ENCODE data around the gene KLC1. TPM values are rescaled to one million over a fixed set of nuclear protein-coding genes. Genes with fewer than 3 reads are reported as not detected.

KLC1 gene
- total and polyA plus RNA-seq, 5 donors from 2014 or later: 51.9 to 217 (median 65.4) TPM

DNA sequence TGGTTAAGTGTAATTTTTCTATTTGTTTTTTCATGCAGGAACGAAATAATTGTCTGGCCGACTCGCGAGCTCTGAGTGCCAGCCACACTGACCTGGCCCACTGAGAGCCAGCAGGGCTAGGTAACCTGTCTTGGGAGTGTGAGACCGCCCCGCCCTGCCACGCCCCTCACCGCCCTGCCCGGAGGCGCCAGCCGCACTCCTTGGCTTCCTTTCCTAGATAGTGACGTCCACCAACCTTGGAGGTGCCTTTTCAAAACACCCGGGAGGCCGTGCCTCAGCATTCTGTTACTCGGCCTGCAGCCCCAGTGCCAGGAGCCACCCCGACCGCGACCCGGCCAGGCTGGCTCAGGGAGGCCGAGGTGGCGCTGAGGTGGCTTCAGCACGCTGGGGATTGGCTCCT lies 64.5 kb downstream of the KLC1 start:
- H3K4me3 ChIP-seq (ENCODE audit: low read depth, low read length): no peak overlapping the region
- H3K27me3 Mint-ChIP-seq: no peaks in the 10 kb centered on the region
- no peak overlapping the region for H3K4me3 Mint-ChIP-seq
- H3K4me1 ChIP-seq (ENCODE audit: control insufficient read depth, insufficient read depth, low read length, poor library complexity, severe bottlenecking): no peaks in the 10 kb centered on the region
- no peaks in the 10 kb centered on the region for H3K9me3 Mint-ChIP-seq
- DNase-seq (no peak), ATAC-seq (ENCODE audit: low read depth in 2 of 2) (no peak)
- H3K36me3 Mint-ChIP-seq: peaks cover 23% of the 10 kb centered on the region
- peaks cover 4 to 21% (median 11%) of the 10 kb centered on the region in 4 donors for H3K4me1 Mint-ChIP-seq
- peaks cover 59% of the 10 kb centered on the region for H3K36me3 ChIP-seq (ENCODE audit: control insufficient read depth, insufficient read depth, low read length)
- H3K27ac ChIP-seq (ENCODE audit: insufficient read depth, low read length, poor library complexity, severe bottlenecking): no peak overlapping the region
- no peak overlapping the region for H3K27ac Mint-ChIP-seq
- H3K27me3 ChIP-seq (ENCODE audit: control insufficient read depth, insufficient read depth, low read length): no peaks in the 10 kb centered on the region
- H3K9me3 ChIP-seq (ENCODE audit: control insufficient read depth in 2 of 2, low read length in 2 of 2): no peaks in the 10 kb centered on the region

DNA sequence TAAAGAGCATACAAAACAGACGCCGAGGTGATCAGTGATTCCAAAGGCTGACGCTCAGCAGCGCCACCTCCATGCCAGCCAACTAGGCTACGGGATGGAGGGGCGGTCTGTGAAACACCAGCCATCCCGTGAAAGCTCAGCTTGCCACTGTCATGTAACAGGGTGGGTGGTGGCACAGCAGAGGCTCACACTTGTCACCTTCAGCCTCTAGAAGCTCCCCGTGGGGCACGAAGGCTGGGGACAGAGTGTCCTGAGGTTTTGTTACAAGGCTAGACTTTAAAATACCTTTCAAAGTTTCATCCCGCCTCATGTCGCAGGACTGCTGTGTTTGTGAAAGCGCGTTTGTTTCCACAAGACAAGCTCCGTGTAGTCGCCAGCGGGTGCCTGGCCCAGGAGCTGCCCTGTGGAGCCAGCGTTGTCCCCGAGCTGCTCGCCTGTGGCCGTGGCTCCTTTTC lies 65.6 kb downstream of the KLC1 start:
- H3K4me1 Mint-ChIP-seq: peaks cover 4 to 21% (median 8%) of the 10 kb centered on the region in 4 donors
- Histone ChIP-seq H3K27ac (ENCODE audit: insufficient read depth, low read length, poor library complexity, severe bottlenecking) (no peak overlapping the region), H3K4me3 (ENCODE audit: low read depth, low read length) (no peak overlapping the region), H3K4me1 (ENCODE audit: control insufficient read depth, insufficient read depth, low read length, poor library complexity, severe bottlenecking) (no peaks in the 10 kb centered on the region), H3K36me3 (ENCODE audit: control insufficient read depth, insufficient read depth, low read length) (peaks cover 48% of the 10 kb centered on the region), H3K27me3 (ENCODE audit: control insufficient read depth, insufficient read depth, low read length) (no peaks in the 10 kb centered on the region), H3K9me3 (ENCODE audit: control insufficient read depth in 2 of 2, low read length in 2 of 2) (no peaks in the 10 kb centered on the region)
- no peak overlapping the region for H3K27ac Mint-ChIP-seq
- no peak overlapping the region for H3K4me3 Mint-ChIP-seq
- H3K36me3 Mint-ChIP-seq: peaks cover 18% of the 10 kb centered on the region
- ATAC-seq (ENCODE audit: low read depth in 2 of 2) (no peak), DNase-seq (no peak)
- no peaks in the 10 kb centered on the region for H3K27me3 Mint-ChIP-seq
- no peaks in the 10 kb centered on the region for H3K9me3 Mint-ChIP-seq

DNA sequence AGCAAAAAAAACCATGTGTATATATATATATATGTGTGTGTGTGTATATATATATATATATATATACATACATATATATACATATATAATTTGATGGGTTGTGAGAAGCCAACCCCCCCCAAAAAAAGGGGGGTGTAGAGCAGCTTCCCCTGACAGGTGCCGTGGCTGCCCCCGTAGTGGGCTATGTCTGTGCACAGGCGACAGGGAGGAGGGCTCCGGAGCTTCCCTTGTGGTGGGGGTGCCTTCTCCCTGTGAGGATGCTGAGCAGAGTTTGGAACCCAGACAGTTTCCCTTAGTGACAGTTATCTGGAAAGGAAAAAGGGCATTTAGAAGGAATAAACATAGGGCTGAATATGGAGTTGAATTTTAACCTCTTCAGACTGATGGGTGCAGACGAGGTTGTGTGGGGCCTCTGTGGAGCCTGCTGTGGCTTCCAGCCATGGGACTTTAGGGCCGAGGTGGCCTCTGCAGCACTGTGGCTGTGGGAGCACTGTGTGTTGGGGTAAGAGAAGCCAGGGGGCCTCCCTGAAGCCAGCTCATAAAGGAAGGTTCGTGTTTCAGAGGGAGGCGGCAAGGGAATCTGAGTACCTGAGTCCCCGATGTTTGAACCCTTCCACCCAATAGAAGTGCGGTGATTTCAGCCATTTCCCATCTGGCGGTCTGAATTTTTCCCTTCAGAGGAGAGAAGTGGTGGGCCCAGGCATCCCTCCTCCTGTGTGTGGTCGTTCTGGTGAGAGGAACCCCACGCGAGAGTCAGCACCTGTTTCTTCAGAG lies 66.5 kb downstream of the KLC1 start:
- H3K36me3 ChIP-seq (ENCODE audit: control insufficient read depth, insufficient read depth, low read length): peaks cover 45% of the 10 kb centered on the region
- Mint-ChIP-seq H3K27ac (peak overlapping the region in 2 of 3 donors; percentile 46 to 56), H3K4me3 (no peak overlapping the region), H3K9me3 (no peaks in the 10 kb centered on the region), H3K27me3 (no peaks in the 10 kb centered on the region), H3K4me1 (peaks cover 4 to 21% (median 7%) of the 10 kb centered on the region in 4 donors), H3K36me3 (peaks cover 12% of the 10 kb centered on the region)
- DNase-seq: no peak
- H3K9me3 ChIP-seq (ENCODE audit: control insufficient read depth in 2 of 2, low read length in 2 of 2): no peaks in the 10 kb centered on the region
- H3K4me1 ChIP-seq (ENCODE audit: control insufficient read depth, insufficient read depth, low read length, poor library complexity, severe bottlenecking): no peaks in the 10 kb centered on the region
- H3K4me3 ChIP-seq (ENCODE audit: low read depth, low read length): no peak overlapping the region
- H3K27ac ChIP-seq (ENCODE audit: insufficient read depth, low read length, poor library complexity, severe bottlenecking): no peak overlapping the region
- no peak for ATAC-seq (ENCODE audit: low read depth in 2 of 2)
- H3K27me3 ChIP-seq (ENCODE audit: control insufficient read depth, insufficient read depth, low read length): no peaks in the 10 kb centered on the region

DNA sequence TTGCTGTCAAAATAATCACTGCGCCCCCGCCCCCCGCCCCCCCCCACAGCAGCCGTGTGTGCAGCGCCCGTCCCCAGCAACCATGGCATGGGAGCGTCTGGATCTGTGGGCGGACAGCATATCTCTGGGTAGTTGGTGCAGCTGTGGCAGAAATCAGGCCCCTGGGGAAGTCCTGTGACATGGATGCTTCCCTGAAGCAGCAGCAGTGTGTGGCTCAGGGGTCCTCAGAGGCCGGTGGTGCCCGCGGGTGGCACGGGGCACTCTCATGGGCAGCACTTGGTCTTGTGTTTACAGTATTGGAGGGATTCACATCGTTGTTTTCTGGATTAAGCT lies 67.0 kb downstream of the KLC1 start:
- H3K4me1 ChIP-seq (ENCODE audit: control insufficient read depth, insufficient read depth, low read length, poor library complexity, severe bottlenecking): no peaks in the 10 kb centered on the region
- no peaks in the 10 kb centered on the region for H3K9me3 ChIP-seq (ENCODE audit: control insufficient read depth in 2 of 2, low read length in 2 of 2)
- no peaks in the 10 kb centered on the region for H3K27me3 ChIP-seq (ENCODE audit: control insufficient read depth, insufficient read depth, low read length)
- H3K4me1 Mint-ChIP-seq: peaks cover 4 to 21% (median 7%) of the 10 kb centered on the region in 4 donors
- H3K4me3 ChIP-seq (ENCODE audit: low read depth, low read length): no peak overlapping the region
- H3K36me3 ChIP-seq (ENCODE audit: control insufficient read depth, insufficient read depth, low read length): peaks cover 40% of the 10 kb centered on the region
- no peak for DNase-seq
- no peak overlapping the region for H3K27ac ChIP-seq (ENCODE audit: insufficient read depth, low read length, poor library complexity, severe bottlenecking)
- no peak for ATAC-seq (ENCODE audit: low read depth in 2 of 2)
- no peaks in the 10 kb centered on the region for H3K27me3 Mint-ChIP-seq
- peak overlapping the region in 1 of 4 donors; percentile 34 for H3K4me3 Mint-ChIP-seq
- H3K9me3 Mint-ChIP-seq: no peaks in the 10 kb centered on the region
- H3K27ac Mint-ChIP-seq: peak overlapping the region in 1 of 3 donors; percentile 69
- peaks cover 11% of the 10 kb centered on the region for H3K36me3 Mint-ChIP-seq

DNA sequence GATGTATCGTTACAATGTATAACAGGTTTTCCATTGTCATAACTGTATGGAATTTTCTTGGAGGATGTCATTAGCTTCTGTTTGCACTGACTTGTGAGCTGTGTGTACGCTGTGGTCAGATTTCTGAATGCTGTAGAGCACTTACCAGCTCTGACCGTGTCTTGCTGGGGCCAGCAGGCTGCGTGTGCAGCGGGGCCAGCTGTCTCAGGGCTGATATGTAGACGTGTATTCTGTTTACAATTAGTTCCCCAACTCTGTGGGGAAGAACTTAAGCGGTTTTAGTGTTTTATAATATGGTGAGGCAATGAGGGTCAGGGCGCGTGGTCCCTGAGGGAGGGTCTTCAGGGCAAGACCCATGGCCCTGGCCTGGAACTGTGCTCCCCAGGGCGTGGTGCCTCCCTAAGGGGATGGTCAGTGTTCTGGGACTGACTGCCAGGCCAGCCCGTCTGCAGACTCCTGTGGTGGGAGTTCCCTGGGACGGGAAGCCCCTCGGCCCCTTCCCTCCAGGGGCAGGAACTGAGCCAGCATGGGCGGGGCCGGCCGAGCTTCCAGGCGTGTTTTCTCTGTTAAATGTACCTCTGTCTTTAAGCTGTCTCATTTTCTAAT lies 67.6 kb downstream of the KLC1 start:
- Mint-ChIP-seq H3K36me3 (peaks cover 11% of the 10 kb centered on the region), H3K9me3 (no peaks in the 10 kb centered on the region), H3K4me3 (peak overlapping the region in 1 of 4 donors; percentile 34), H3K27me3 (no peaks in the 10 kb centered on the region), H3K4me1 (peaks cover 4 to 21% (median 7%) of the 10 kb centered on the region in 4 donors), H3K27ac (peak overlapping the region in 1 of 3 donors; percentile 69)
- Histone ChIP-seq H3K4me1 (ENCODE audit: control insufficient read depth, insufficient read depth, low read length, poor library complexity, severe bottlenecking) (no peaks in the 10 kb centered on the region), H3K27me3 (ENCODE audit: control insufficient read depth, insufficient read depth, low read length) (no peaks in the 10 kb centered on the region), H3K36me3 (ENCODE audit: control insufficient read depth, insufficient read depth, low read length) (peaks cover 39% of the 10 kb centered on the region), H3K27ac (ENCODE audit: insufficient read depth, low read length, poor library complexity, severe bottlenecking) (no peak overlapping the region), H3K9me3 (ENCODE audit: control insufficient read depth in 2 of 2, low read length in 2 of 2) (no peaks in the 10 kb centered on the region), H3K4me3 (ENCODE audit: low read depth, low read length) (no peak overlapping the region)
- DNase-seq: no peak
- no peak for ATAC-seq (ENCODE audit: low read depth in 2 of 2)

DNA sequence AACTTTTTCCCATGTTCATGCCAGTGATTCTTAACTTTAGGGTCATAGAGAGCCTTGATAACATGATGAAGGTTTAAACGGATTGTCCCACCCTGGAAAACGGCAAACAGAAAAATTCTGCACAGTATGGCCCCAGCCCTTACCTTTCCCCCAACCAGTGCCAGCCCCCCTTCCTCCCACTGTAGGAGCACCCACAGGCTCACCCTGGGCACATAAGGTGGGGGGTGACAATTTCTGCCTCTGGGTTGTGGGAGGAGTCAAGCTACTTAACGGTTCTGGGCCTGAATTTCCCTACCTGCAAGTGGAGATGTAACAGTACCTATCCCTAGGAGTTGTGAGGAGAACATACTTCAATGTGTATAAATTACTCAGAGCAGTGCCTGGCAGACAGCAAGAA lies 68.2 kb downstream of the KLC1 start:
- H3K27me3 Mint-ChIP-seq: no peaks in the 10 kb centered on the region
- no peaks in the 10 kb centered on the region for H3K4me1 ChIP-seq (ENCODE audit: control insufficient read depth, insufficient read depth, low read length, poor library complexity, severe bottlenecking)
- H3K9me3 ChIP-seq (ENCODE audit: control insufficient read depth in 2 of 2, low read length in 2 of 2): no peaks in the 10 kb centered on the region
- DNase-seq (no peak), ATAC-seq (ENCODE audit: low read depth in 2 of 2) (no peak)
- no peaks in the 10 kb centered on the region for H3K9me3 Mint-ChIP-seq
- peaks cover 35% of the 10 kb centered on the region for H3K36me3 ChIP-seq (ENCODE audit: control insufficient read depth, insufficient read depth, low read length)
- peaks cover 4 to 21% (median 7%) of the 10 kb centered on the region in 4 donors for H3K4me1 Mint-ChIP-seq
- peaks cover 11% of the 10 kb centered on the region for H3K36me3 Mint-ChIP-seq
- no peak overlapping the region for H3K4me3 ChIP-seq (ENCODE audit: low read depth, low read length)
- H3K27ac Mint-ChIP-seq: peak overlapping the region in 1 of 3 donors; percentile 25
- no peak overlapping the region for H3K27ac ChIP-seq (ENCODE audit: insufficient read depth, low read length, poor library complexity, severe bottlenecking)
- no peaks in the 10 kb centered on the region for H3K27me3 ChIP-seq (ENCODE audit: control insufficient read depth, insufficient read depth, low read length)
- H3K4me3 Mint-ChIP-seq: peak overlapping the region in 1 of 4 donors; percentile 4

DNA sequence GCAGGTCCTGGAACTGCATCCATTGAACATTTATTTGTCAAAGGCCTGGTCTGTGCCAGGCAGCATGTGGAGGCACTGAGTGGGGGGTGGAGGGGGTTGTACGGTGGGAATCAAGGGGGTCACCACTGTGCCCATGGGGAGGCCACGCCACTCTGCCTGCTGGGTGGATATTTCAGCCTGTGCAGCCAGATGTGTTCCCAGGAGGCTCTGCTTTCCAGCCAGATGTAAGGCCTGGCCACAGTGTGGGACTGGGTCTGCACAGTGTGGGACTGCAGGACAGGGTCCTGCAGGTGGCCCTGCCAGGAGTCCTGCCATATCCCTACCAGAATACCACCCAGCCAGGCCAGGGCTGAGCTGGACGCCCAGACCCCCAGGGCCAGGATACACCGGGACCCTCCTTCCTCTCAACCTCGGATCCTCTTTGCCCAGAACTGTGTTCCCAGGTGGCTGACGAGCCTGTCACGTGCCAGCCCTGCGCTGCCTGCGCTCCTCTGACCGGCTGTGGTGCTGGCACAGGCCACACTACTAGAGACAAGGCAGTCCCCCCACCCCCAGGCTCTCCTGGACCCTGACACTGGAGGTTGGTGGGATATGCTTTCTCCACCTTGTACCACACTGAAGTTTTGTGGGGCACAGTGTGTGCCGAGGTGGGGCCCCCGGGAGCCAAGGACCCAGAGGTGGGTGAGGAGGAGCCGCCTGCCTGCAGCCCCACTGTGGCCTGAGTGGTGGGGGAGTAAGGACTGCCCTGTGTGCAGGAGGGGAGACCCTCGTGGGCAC lies 68.8 kb downstream of the KLC1 start:
- H3K36me3 Mint-ChIP-seq: peaks cover 14% of the 10 kb centered on the region
- peak overlapping the region in 2 of 3 donors; percentile 18 to 25 for H3K27ac Mint-ChIP-seq
- H3K9me3 Mint-ChIP-seq: no peaks in the 10 kb centered on the region
- no peaks in the 10 kb centered on the region for H3K27me3 ChIP-seq (ENCODE audit: control insufficient read depth, insufficient read depth, low read length)
- H3K27ac ChIP-seq (ENCODE audit: insufficient read depth, low read length, poor library complexity, severe bottlenecking): no peak overlapping the region
- peaks cover 37% of the 10 kb centered on the region for H3K36me3 ChIP-seq (ENCODE audit: control insufficient read depth, insufficient read depth, low read length)
- H3K4me3 Mint-ChIP-seq: no peak overlapping the region
- no peak for DNase-seq
- no peak for ATAC-seq (ENCODE audit: low read depth in 2 of 2)
- no peaks in the 10 kb centered on the region for H3K27me3 Mint-ChIP-seq
- H3K4me1 ChIP-seq (ENCODE audit: control insufficient read depth, insufficient read depth, low read length, poor library complexity, severe bottlenecking): no peaks in the 10 kb centered on the region
- no peak overlapping the region for H3K4me3 ChIP-seq (ENCODE audit: low read depth, low read length)
- peaks cover 4 to 21% (median 7%) of the 10 kb centered on the region in 4 donors for H3K4me1 Mint-ChIP-seq
- H3K9me3 ChIP-seq (ENCODE audit: control insufficient read depth in 2 of 2, low read length in 2 of 2): no peaks in the 10 kb centered on the region
